Measurements from ENCODE around the gene TCF23. TPM values are rescaled to one million over a fixed set of nuclear protein-coding genes. Genes with fewer than 3 reads are reported as not detected.

The TCF23 gene
- total RNA-seq, 2 donors from 2014 or later = 8.5 TPM; not detected in 1

GRCh38 chr2:27206346-27206745 is 57.5 kb downstream of the TCF23 start:
- no peaks in the 10 kb centered on the region for H3K27me3 ChIP-seq (replicated peaks; ENCODE audit: insufficient read depth)
- TF ChIP-seq POLR2AphosphoS5 (IDR thresholded peaks at IDR 0.05) = no peak
- no peak for TF ChIP-seq CTCF (IDR thresholded peaks at IDR 0.05)
- TF ChIP-seq POLR2A (IDR thresholded peaks at IDR 0.05) = no peak
- DNase-seq (ENCODE audit: low spot score) = no peak
- no peaks in the 10 kb centered on the region for H3K4me1 ChIP-seq (replicated peaks)
- intact Hi-C loops (cut with DNase I) = loop anchor here (5.0 kb wide), 1 partner anchor 84 kb away; the partner anchor contains the start of gene ABHD1
- WGBS = 95% methylated on average over 6 of the region's 6 CpGs
- no peaks in the 10 kb centered on the region for H3K9me3 ChIP-seq
- peaks cover 15 to 24% of the 10 kb centered on the region in 2 donors for H3K36me3 ChIP-seq
- no peak overlapping the region for H3K27ac ChIP-seq
- no peak overlapping the region for H3K4me3 ChIP-seq

Other genes with a start within 250 kb of the TCF23 start
- gene MAPRE3, start 178.4 kb upstream of the TCF23 start, total RNA-seq = 10 to 100 TPM; 12.0 to 28.9 TPM
- 10 to 100 TPM; 44.5 to 75.9 TPM for gene TMEM214, start 116.0 kb upstream of the TCF23 start, total RNA-seq
- 10 to 100 TPM; 31.9 to 87.1 TPM for gene AGBL5, start 97.3 kb upstream of the TCF23 start, total RNA-seq
- gene OST4, start 77.3 kb upstream of the TCF23 start, total RNA-seq = 100 to 1,000 TPM; 246 to 317 TPM
- gene EMILIN1, start 70.4 kb upstream of the TCF23 start, total RNA-seq = 100 to 1,000 TPM in 1 of 2 donors, 10 to 100 TPM in 1; 39.8 to 149 TPM
- 1 to 10 TPM in 1 of 2 donors, under 1 TPM in 1; 0.91 to 7.0 TPM for gene KHK, start 62.2 kb upstream of the TCF23 start, total RNA-seq
- 10 to 100 TPM in 1 of 2 donors, 1 to 10 TPM in 1; 4.9 to 10.7 TPM for gene CGREF1, start 29.9 kb upstream of the TCF23 start, total RNA-seq
- 1 to 10 TPM; 4.1 to 7.0 TPM for gene ABHD1, start 25.2 kb upstream of the TCF23 start, total RNA-seq
- 10 to 100 TPM; 74.0 to 88.9 TPM for gene PREB, start 14.4 kb upstream of the TCF23 start, total RNA-seq
- gene PRR30, start 9.6 kb upstream of the TCF23 start, total RNA-seq = 1 to 10 TPM in 1 of 2 donors, not detected in 1; 1.1 TPM
- 100 to 1,000 TPM; 217 to 222 TPM for gene ATRAID, start 63.0 kb downstream of the TCF23 start, total RNA-seq
- 10 to 100 TPM; 23.9 to 65.2 TPM for gene SLC5A6, start 63.3 kb downstream of the TCF23 start, total RNA-seq
- gene CAD, start 68.4 kb downstream of the TCF23 start, total RNA-seq = 10 to 100 TPM; 16.0 to 63.6 TPM
- gene SLC30A3, start 114.0 kb downstream of the TCF23 start, total RNA-seq = 100 to 1,000 TPM in 1 of 2 donors, not detected in 1; 102 TPM
- 10 to 100 TPM in 1 of 2 donors, not detected in 1; 16.1 TPM for gene DNAJC5G, start 126.4 kb downstream of the TCF23 start, total RNA-seq
- gene TRIM54, start 133.4 kb downstream of the TCF23 start, total RNA-seq = 10 to 100 TPM in 1 of 2 donors, 1 to 10 TPM in 1; 2.8 to 17.9 TPM
- 10 to 100 TPM in 1 of 2 donors, 1 to 10 TPM in 1; 4.2 to 11.2 TPM for gene UCN, start 159.4 kb downstream of the TCF23 start, total RNA-seq
- 10 to 100 TPM; 82.5 to 90.3 TPM for gene MPV17, start 174.1 kb downstream of the TCF23 start, total RNA-seq
- gene GTF3C2, start 207.8 kb downstream of the TCF23 start, total RNA-seq = 10 to 100 TPM; 41.2 to 66.1 TPM
- gene EIF2B4, start 221.3 kb downstream of the TCF23 start, total RNA-seq = 10 to 100 TPM; 46.9 to 51.8 TPM
- gene SNX17, start 221.6 kb downstream of the TCF23 start, total RNA-seq = 100 to 1,000 TPM; 127 to 134 TPM
- gene ZNF513, start 231.7 kb downstream of the TCF23 start, total RNA-seq = 10 to 100 TPM in 1 of 2 donors, 1 to 10 TPM in 1; 9.0 to 22.0 TPM